ENCODE measurements around the gene SMPX.

DNA sequence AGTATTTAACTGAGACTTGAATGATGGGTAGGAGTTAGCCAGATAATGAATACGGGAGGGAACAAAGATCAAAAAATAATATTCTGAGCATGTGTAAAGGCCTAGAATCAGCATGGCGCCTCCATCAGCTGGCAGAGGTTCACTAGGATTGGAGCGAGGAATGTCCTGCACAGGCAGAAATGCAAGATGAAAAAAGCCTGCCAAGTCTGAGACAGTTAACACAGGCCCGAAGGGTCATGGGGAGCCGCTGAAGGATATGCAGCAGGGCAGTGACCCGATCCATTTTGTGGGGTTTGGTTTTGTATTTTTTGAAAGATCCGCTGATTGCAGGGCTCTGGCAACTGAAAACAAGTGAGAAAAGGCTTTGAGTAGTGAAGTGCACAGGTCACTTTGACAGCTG is 40.1 kb downstream of the SMPX start:
- TF ChIP-seq GABPA (IDR thresholded peaks at IDR 0.05; ENCODE audit: low read depth) (no peak), POLR2AphosphoS5 (IDR thresholded peaks at IDR 0.05; ENCODE audit: low read depth) (no peak)
- TF ChIP-seq, protein P1, sequence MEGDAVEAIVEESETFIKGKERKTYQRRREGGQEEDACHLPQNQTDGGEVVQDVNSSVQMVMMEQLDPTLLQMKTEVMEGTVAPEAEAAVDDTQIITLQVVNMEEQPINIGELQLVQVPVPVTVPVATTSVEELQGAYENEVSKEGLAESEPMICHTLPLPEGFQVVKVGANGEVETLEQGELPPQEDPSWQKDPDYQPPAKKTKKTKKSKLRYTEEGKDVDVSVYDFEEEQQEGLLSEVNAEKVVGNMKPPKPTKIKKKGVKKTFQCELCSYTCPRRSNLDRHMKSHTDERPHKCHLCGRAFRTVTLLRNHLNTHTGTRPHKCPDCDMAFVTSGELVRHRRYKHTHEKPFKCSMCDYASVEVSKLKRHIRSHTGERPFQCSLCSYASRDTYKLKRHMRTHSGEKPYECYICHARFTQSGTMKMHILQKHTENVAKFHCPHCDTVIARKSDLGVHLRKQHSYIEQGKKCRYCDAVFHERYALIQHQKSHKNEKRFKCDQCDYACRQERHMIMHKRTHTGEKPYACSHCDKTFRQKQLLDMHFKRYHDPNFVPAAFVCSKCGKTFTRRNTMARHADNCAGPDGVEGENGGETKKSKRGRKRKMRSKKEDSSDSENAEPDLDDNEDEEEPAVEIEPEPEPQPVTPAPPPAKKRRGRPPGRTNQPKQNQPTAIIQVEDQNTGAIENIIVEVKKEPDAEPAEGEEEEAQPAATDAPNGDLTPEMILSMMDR (IDR thresholded peaks at IDR 0.05; ENCODE audit: insufficient read depth, low read length): no peak
- TF ChIP-seq, protein P2, sequence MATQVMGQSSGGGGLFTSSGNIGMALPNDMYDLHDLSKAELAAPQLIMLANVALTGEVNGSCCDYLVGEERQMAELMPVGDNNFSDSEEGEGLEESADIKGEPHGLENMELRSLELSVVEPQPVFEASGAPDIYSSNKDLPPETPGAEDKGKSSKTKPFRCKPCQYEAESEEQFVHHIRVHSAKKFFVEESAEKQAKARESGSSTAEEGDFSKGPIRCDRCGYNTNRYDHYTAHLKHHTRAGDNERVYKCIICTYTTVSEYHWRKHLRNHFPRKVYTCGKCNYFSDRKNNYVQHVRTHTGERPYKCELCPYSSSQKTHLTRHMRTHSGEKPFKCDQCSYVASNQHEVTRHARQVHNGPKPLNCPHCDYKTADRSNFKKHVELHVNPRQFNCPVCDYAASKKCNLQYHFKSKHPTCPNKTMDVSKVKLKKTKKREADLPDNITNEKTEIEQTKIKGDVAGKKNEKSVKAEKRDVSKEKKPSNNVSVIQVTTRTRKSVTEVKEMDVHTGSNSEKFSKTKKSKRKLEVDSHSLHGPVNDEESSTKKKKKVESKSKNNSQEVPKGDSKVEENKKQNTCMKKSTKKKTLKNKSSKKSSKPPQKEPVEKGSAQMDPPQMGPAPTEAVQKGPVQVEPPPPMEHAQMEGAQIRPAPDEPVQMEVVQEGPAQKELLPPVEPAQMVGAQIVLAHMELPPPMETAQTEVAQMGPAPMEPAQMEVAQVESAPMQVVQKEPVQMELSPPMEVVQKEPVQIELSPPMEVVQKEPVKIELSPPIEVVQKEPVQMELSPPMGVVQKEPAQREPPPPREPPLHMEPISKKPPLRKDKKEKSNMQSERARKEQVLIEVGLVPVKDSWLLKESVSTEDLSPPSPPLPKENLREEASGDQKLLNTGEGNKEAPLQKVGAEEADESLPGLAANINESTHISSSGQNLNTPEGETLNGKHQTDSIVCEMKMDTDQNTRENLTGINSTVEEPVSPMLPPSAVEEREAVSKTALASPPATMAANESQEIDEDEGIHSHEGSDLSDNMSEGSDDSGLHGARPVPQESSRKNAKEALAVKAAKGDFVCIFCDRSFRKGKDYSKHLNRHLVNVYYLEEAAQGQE (IDR thresholded peaks at IDR 0.05; ENCODE audit: insufficient replicate concordance, low read depth): no peak

Measured in HL-60 (cell line).